Pons (tissue), 1 donor: ENCODE measurements around the gene S100Z.

Experiments used
- DNase-seq: peaks from one replicate; pipeline ENCODE4 v3.0.0-alpha.2; 2016; ENCODE audit warnings: low spot score

S100Z gene

DNA sequence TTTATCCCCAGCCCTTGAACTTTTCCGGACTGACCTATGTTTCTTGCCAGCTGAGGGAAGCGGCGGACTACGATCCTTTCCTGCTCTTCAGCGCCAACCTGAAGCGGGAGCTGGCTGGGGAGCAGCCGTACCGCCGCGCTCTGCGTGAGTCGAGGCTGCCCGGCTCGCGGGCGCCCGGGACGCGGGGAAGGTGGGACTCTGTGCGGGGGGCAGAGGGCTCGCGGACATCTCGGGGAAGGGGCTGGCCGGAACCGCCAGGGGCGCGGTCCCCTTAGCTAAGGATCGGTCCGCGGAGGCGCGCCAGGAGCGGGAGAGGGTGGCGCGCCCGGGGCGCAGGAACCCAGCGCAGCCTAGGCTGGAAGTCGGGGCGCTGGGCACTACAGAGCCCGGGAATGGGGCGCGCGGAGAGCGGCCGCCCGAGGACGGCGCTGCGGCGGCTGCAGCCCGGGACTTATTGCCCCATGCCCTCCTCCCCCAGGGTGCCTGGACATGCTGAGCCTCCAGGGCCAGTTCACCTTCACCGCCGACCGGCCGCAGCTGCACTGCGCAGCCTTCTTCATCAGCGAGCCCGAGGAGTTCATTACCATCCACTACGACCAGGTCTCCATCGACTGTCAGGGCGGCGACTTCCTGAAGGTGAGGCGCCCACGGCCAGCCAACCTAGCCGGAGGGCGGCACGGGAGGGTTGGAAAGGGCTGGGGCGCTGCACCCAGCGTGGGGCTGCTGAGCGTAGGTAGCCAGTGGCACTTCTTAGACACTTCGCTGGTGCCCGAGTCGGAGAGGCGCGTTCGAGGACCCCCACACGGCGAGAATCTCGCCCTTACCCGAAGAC is 104.0 kb downstream of the S100Z start:
- no peak for DNase-seq

DNA sequence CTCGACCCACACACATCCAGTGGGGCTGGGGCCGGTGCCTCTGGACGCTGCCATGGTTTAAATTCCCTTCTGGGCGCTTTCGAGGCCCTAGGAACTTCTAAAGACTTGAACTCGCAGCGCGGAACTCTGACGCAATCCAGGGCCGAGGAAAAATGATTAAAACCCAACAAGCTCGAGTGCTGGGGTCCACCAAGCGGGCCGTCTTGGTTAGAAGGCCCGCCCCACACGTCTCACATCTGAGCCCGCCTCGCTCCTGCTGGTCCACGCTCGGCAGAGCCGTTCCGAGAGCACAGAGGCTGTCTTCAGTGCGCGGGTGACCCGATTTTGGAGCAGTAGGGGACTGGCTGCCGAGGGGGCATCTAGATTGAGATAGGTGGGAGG is 104.6 kb downstream of the S100Z start:
- DNase-seq, result no peak

DNA sequence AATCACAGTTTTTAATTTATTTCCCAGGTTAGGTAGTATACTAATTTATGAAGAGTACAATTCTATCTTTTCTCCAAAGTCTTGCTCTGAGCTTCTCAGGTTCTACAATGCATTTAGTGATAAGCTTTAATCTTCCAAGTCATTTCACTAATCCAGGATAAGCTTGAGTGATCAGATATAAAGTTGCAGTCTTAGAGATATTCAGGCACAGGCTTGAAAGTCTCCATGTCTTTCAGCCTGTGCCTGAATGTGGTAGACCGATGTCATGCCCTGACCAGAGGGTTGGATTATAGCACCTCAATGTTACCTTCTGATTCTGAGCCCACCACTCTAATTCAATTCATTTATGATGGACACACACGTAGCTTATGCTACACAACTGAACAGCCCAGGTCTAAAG is 106.2 kb downstream of the S100Z start:
- DNase-seq, result no peak

DNA sequence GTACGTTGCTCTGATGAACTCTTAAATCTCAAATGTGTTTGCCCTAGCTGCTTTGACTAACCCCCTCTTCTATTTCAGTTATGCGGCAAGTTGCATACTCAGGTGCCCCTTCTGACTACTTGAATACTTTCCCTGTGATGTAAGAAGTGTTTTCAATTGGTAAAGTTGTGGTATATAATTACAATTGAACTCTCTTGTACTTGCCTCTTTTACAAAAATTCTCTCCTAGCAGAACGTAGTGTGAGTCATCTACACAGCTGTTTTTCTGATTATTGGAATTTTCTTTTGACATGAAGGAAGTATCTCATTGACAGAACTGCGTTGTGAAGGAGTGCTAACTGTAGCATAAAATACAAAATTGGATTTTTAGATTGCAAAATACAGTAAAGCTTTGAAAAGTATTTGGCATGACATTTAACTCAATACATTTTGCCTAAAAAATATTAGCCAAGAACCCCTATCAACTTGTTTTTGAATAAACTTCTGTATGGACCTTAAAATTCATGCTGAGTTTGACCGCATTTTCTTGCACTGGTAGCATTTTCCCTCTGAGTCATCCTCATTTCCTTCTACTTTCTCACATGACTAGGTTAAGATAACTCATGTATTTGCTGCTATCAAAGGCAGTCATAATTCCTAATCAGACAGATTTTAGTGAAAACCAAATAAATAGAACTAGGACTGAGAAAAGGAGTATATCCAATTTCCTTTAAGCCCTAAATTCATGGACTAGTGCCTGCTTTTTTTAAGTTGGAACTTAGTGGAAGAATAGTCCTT is 109.4 kb downstream of the S100Z start:
- DNase-seq, result no peak

DNA sequence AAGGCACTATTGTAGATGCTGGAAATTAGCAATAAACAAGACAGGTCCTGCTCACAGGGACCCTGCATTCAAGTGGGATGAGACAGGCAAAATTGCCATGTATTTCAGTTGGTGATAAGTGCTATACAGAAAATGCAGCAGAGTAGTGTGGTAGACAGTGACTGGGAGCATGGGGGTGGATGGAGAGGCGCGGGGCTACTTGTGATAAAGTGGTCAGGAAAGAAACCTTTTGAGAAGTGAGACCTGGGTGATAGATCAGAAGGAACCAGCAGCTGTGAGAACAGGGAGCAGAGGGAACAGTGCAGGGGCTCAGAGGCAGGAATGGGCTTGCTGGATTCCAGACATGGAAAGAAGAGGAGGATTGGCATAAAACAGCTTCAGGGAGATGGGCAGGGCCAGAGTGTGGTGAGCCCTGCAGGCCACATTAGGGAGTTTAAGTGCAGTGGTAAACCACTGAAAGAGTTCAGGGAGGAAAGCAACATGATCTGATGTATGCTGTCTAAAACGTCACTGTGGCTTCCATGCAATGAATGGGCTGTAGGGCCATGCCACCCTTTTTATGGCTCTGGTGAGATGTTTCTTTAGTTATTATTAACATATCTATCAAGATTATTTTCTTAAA is 110.3 kb downstream of the S100Z start:
- DNase-seq, result no peak

DNA sequence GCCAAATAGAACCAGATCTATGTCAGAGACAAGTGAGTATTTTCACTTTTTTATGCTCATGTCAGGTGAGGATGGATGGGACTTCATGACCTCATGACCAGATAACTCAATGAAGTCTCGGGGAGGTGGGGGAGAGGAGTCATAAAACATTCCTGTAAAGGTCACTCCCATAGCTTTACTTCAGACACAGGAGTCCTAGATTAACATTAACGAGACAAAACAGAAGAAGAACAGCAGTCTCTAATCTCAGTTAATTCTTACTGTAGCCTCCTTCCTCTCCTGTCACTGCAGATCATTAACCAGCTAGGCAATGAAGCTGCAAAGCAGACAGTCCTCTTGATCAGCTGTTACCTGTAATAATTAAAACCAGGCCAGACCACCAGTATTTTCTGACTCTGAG is 114.2 kb downstream of the S100Z start:
- no peak for DNase-seq
